Suprapubic skin (tissue), 4 donors: ENCODE data around the gene SLC11A1.

ENCODE experiments used
- CTCF ChIP-seq, 2 donors: fragments of 200-600 bp in 1 of 2; fragments of 450-650 bp in 1 of 2; sonication (generic) in 1 of 2; IDR thresholded peaks; one replicate each; pipeline ENCODE4 v1.5.1; 2016 to 2019; ENCODE audit warnings: antibody characterized with exemption in 2 of 2, mild to moderate bottlenecking in 1 of 2, moderate library complexity in 1 of 2
- POLR2A ChIP-seq, 2 donors: fragments of 450-650 bp; IDR thresholded peaks; one replicate each; pipeline ENCODE4 v1.6.1; 2017; ENCODE audit warnings: antibody characterized with exemption in 2 of 2, mild to moderate bottlenecking in 2 of 2, moderate library complexity in 2 of 2
- POLR2AphosphoS5 ChIP-seq, 3 donors: sonication (generic); formaldehyde crosslinking; IDR thresholded peaks; one replicate each; pipeline ENCODE4 v1.6.1; 2017; ENCODE audit warnings: antibody characterized with exemption in 3 of 3

- TF ChIP-seq CTCF (IDR thresholded peaks at IDR 0.05) (no peak), POLR2AphosphoS5 (IDR thresholded peaks at IDR 0.05) (no peak), POLR2A (IDR thresholded peaks at IDR 0.05) (no peak)
These were observed 55.9 kb downstream of the SLC11A1 start for GRCh38 chr2:218437969-218438368.
